Loucy (cell line): ENCODE data around the gene RPL15.
"Not testable (repeated sequence)": the region's sequence is repeated elsewhere in the genome, so short reads cannot be mapped to it uniquely, and the experiment has no call there.

ENCODE experiments used
- H2AFZ ChIP-seq: fragments of 200-600 bp; sonication (generic); 2 replicates; pipeline ENCODE4 v1.6.0; 2016; ENCODE audit warnings: antibody characterized with exemption, mild to moderate bottlenecking, low read length, moderate library complexity
- H3F3A ChIP-seq: fragments of 200-600 bp; 2 replicates; pipeline ENCODE4 v1.6.0; 2016; ENCODE audit warnings: antibody characterized with exemption, low read depth, mild to moderate bottlenecking
- H3K27me3 ChIP-seq: fragments of 200-600 bp; sonication (generic); 2 replicates; pipeline ENCODE4 v1.6.1; 2014; ENCODE audit warnings: low read length, mild to moderate bottlenecking; ENCODE audit not compliant: insufficient read depth, poor library complexity, severe bottlenecking
- H3K36me3 ChIP-seq: fragments of 200-600 bp; sonication (generic); 2 replicates; pipeline ENCODE4 v1.6.1; 2016; ENCODE audit warnings: low read length; ENCODE audit not compliant: insufficient read depth
- H3K4me1 ChIP-seq: fragments of 200-600 bp; sonication (generic); 2 replicates; pipeline ENCODE4 v1.5.1; 2014; ENCODE audit warnings: low read length, mild to moderate bottlenecking; ENCODE audit not compliant: insufficient read depth, poor library complexity, severe bottlenecking
- H3K4me2 ChIP-seq: fragments of 200-600 bp; sonication (generic); 2 replicates; pipeline ENCODE4 v1.6.0; 2014; ENCODE audit warnings: antibody characterized with exemption, low read length, low read depth, mild to moderate bottlenecking; ENCODE audit not compliant: poor library complexity, severe bottlenecking
- H3K4me3 ChIP-seq: fragments of 200-600 bp; sonication (generic); 2 replicates; pipeline ENCODE4 v1.5.1; 2014; ENCODE audit warnings: low read length, mild to moderate bottlenecking, mixed read lengths; ENCODE audit not compliant: poor library complexity, severe bottlenecking
- H3K79me2 ChIP-seq: fragments of 200-600 bp; sonication (generic); 2 replicates; pipeline ENCODE4 v1.6.1; 2014; ENCODE audit warnings: low read length; ENCODE audit not compliant: insufficient read depth
- H3K9ac ChIP-seq: fragments of 200-600 bp; sonication (generic); 2 replicates; pipeline ENCODE4 v1.6.0; 2014; ENCODE audit warnings: mild to moderate bottlenecking, low read depth, low read length, moderate library complexity; ENCODE audit not compliant: poor library complexity, severe bottlenecking
- H3K9me2 ChIP-seq: fragments of 200-600 bp; sonication (generic); replicated peaks from 2 replicates; pipeline ENCODE4 v1.6.1; 2016; ENCODE audit warnings: low read depth, low read length, mixed read lengths
- H3K9me3 ChIP-seq: fragments of 200-600 bp; sonication (generic); 2 replicates; pipeline ENCODE4 v1.6.1; 2014; ENCODE audit warnings: mild to moderate bottlenecking, antibody characterized with exemption, low read length, low read depth; ENCODE audit not compliant: insufficient read depth
- H4K20me1 ChIP-seq: fragments of 200-600 bp; sonication (generic); 2 replicates; pipeline ENCODE4 v1.6.0; 2014; ENCODE audit warnings: antibody characterized with exemption, low read length, mild to moderate bottlenecking; ENCODE audit not compliant: insufficient read depth, poor library complexity, severe bottlenecking
- EZH2phosphoT487 ChIP-seq: fragments of 200-600 bp; IDR thresholded peaks from 2 replicates; pipeline ENCODE4 v1.6.1; 2018; ENCODE audit warnings: antibody characterized with exemption, mild to moderate bottlenecking, moderate library complexity, borderline replicate concordance
- TF ChIP-seq, protein P1 (sequence below): fragments of 200-600 bp; sonication (generic); conservative IDR thresholded peaks from 2 replicates; pipeline ENCODE4 v1.5.1; 2014; ENCODE audit warnings: mild to moderate bottlenecking, antibody characterized with exemption, low read length

Gene RPL15

DNA sequence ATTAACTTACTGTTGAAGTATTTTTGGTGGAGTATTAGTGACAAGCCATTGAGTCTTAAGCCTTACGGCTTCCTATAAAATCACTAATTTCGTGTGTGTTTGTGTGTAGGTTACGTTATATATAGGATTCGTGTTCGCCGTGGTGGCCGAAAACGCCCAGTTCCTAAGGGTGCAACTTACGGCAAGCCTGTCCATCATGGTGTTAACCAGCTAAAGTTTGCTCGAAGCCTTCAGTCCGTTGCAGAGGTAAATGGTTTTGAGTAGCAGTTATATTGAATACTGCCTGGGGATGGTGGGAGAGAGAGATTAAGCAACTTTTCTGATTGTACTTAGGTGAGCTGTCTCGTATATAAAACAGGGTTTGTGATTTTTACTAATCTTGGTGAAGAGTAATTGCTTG, 1.4 kb downstream of the RPL15 start:
- not testable (repeated sequence) for H2AFZ ChIP-seq, H3K9me3 ChIP-seq, H3K9me2 ChIP-seq
- Histone ChIP-seq H3K79me2 (peaks cover 50% of the 10 kb centered on the region), H3K4me3 (peak overlapping the region; percentile 99), H4K20me1 (peaks cover 45% of the 10 kb centered on the region), H3K27me3 (peaks cover 16% of the 10 kb centered on the region), H3K4me2 (peak overlapping the region; percentile 93), H3K9ac (peak overlapping the region; percentile 94), H3K4me1 (peaks cover 30% of the 10 kb centered on the region), H3K36me3 (peaks cover 43% of the 10 kb centered on the region), H3F3A (peaks cover 11% of the 10 kb centered on the region; the same call in 1 of the 2 replicates)

DNA sequence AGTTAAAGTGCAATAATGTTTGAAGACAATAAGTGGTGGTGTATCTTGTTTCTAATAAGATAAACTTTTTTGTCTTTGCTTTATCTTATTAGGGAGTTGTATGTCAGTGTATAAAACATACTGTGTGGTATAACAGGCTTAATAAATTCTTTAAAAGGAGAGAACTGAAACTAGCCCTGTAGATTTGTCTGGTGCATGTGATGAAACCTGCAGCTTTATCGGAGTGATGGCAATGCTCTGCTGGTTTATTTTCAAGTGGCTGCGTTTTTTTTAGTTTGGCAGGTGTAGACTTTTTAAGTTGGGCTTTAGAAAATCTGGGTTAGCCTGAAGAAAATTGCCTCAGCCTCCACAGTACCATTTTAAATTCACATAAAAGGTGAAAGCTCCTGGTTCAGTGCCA, 2.7 kb downstream of the RPL15 start:
- Histone ChIP-seq H3K4me2 (peak overlapping the region; percentile 93), H3F3A (peaks cover 11% of the 10 kb centered on the region; the same call in 1 of the 2 replicates), H3K4me1 (peaks cover 30% of the 10 kb centered on the region), H3K27me3 (peaks cover 16% of the 10 kb centered on the region), H4K20me1 (peaks cover 45% of the 10 kb centered on the region), H3K9me3 (no peaks in the 10 kb centered on the region), H3K9me2 (no peaks in the 10 kb centered on the region), H3K79me2 (peaks cover 50% of the 10 kb centered on the region), H3K9ac (peak overlapping the region; percentile 94), H2AFZ (no peak overlapping the region), H3K36me3 (peaks cover 43% of the 10 kb centered on the region), H3K4me3 (peak overlapping the region; percentile 99)
- TF ChIP-seq, protein P1, sequence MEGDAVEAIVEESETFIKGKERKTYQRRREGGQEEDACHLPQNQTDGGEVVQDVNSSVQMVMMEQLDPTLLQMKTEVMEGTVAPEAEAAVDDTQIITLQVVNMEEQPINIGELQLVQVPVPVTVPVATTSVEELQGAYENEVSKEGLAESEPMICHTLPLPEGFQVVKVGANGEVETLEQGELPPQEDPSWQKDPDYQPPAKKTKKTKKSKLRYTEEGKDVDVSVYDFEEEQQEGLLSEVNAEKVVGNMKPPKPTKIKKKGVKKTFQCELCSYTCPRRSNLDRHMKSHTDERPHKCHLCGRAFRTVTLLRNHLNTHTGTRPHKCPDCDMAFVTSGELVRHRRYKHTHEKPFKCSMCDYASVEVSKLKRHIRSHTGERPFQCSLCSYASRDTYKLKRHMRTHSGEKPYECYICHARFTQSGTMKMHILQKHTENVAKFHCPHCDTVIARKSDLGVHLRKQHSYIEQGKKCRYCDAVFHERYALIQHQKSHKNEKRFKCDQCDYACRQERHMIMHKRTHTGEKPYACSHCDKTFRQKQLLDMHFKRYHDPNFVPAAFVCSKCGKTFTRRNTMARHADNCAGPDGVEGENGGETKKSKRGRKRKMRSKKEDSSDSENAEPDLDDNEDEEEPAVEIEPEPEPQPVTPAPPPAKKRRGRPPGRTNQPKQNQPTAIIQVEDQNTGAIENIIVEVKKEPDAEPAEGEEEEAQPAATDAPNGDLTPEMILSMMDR: no peak
- no peak for TF ChIP-seq EZH2phosphoT487

DNA sequence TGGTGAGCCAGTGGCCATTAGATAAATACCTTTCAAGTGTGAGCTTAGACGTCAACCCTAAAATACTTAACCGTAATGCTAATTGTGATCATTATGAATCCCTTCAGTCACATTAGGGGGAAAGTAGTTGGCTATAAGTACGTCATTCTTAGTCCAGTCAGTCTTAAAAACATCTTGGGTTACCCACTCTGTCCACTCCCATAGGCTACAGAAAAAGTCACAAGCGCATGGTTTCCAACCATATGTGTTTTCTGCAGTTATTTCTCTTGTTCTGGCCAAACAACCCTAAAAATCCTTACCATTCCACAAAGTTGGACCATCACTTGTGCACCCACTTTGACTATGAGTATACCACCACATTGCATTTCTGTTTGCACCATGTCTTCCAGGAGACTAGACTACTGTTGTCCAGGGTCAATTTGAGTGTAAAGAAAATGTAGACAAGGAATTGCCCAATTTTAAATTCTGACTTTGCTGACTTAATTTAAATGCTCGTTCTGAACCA, 3.3 kb downstream of the RPL15 start:
- Histone ChIP-seq H3K36me3 (peaks cover 43% of the 10 kb centered on the region), H3K4me2 (peak overlapping the region; percentile 93), H4K20me1 (peaks cover 45% of the 10 kb centered on the region), H2AFZ (no peak overlapping the region), H3F3A (peaks cover 11% of the 10 kb centered on the region; the same call in 1 of the 2 replicates), H3K9me3 (no peaks in the 10 kb centered on the region), H3K4me3 (peak overlapping the region; percentile 99), H3K9me2 (no peaks in the 10 kb centered on the region), H3K27me3 (peaks cover 16% of the 10 kb centered on the region), H3K9ac (peak overlapping the region; percentile 94), H3K4me1 (peaks cover 28% of the 10 kb centered on the region), H3K79me2 (peaks cover 50% of the 10 kb centered on the region)
- no peak for TF ChIP-seq EZH2phosphoT487
- TF ChIP-seq, protein P1: no peak

DNA sequence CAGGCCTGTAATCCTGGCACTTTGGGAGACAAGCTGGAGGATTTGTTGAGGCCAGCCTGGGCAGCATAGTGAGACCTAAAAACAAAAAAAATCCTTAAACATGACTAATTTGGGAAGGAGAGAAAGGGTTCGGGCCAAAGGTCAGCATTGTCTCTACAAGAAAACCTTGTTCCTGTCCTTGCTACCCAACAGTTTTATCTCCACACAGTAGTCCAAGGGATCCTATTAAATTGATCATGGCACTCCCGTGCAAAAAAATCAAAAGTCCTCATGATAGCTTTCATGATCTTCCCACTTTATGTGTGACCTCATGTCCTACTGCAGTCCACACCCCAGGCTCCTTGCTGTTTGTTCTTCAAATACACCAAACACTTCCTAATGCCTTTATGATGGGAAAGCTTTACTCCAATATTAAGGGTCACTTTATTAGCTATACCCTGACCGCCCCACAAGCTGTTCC, 4.2 kb downstream of the RPL15 start:
- no peaks in the 10 kb centered on the region for H3K9me3 ChIP-seq
- TF ChIP-seq EZH2phosphoT487: no peak
- TF ChIP-seq, protein P1: no peak
- H3K4me3 ChIP-seq: no peak overlapping the region
- H3K4me1 ChIP-seq: peaks cover 19% of the 10 kb centered on the region
- no peak overlapping the region for H2AFZ ChIP-seq
- peaks cover 16% of the 10 kb centered on the region for H3K27me3 ChIP-seq
- H3K9me2 ChIP-seq: no peaks in the 10 kb centered on the region
- no peak overlapping the region for H3K9ac ChIP-seq
- H3F3A ChIP-seq: peaks cover 11% of the 10 kb centered on the region; the same call in 1 of the 2 replicates
- peaks cover 45% of the 10 kb centered on the region for H4K20me1 ChIP-seq
- H3K36me3 ChIP-seq: peaks cover 43% of the 10 kb centered on the region
- peaks cover 45% of the 10 kb centered on the region for H3K79me2 ChIP-seq
- peak overlapping the region; percentile 93 for H3K4me2 ChIP-seq
